Measurements from ENCODE around the gene CFDP1. TPM values are rescaled to one million over a fixed set of nuclear protein-coding genes. Genes with fewer than 3 reads are reported as not detected.
A peak's percentile ranks its signal among the peaks of the same experiment; 100 is the strongest.

The CFDP1 gene
- polyA plus RNA-seq, 12 donors, result 69.9 to 127 (median 91.3) TPM; not detected in 1

- no peak for DNase-seq
Measured at GRCh38 chr16:75323198-75323597, 110.1 kb downstream of the CFDP1 start.

- no peak for DNase-seq
Measured at GRCh38 chr16:75322740-75323139, 110.6 kb downstream of the CFDP1 start.

DNA sequence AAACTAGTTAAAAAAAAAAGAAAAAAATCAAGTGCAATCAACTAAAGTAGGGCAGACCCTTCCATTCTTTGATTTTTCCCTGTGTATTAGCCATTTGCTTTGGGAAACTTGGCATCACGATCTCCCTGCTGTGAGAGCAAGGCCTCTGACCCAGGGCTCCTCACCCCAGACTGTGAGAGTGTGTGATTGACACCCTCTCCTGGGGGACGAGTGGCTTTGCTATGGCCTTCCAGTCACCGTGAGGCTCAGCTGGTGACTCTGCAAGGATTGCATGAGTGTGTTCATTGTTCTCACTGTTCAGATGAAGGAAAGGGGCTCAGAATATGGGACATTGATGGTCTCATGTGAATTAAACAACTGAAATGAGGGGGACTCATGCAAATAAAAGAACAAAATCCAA is 112.9 kb downstream of the CFDP1 start:
- no peak for DNase-seq

DNA sequence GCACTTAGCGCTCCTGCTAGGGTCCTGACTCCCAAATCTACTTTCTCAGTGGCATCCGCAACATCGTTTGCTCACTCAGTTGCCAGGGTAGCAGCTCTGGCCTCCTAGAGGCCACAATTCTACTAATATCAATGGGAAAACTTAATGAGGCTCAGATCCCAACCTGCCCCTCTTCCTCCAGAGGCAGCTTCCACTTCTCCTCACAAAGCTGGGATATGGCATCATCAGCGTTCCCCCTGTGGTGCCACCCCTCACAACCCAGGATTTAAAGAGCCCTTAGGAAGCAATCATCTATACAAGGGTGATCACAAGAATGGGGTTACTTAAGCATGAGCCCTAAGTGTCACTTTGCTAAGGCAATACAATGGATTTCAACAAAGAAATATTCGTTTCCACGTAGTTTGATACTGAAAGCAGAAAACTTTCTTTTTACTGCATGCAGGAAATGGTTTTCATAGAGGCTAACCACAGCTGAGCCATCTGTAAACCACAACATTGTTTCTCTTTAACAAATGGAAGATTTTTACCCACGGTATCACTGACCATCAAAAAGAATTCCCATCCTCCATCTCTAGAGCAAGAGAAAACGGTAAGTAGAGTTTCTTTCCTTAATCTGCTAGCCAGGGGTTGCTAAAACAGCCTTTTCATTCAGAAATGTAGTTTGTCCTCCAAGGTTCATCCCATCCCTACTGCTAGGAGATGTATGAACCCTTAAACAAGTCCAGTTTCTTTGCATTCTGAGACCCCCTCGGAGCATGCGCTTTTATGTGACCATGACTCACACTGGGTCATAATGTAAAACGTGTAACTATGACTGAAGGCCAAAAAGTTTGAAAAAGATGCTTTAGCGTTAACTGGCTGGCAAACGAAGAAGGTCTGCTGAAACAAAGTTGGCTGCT is 113.5 kb downstream of the CFDP1 start:
- no peak for DNase-seq

- DNase-seq, result no peak
Measured at GRCh38 chr16:75318737-75319136, 114.6 kb downstream of the CFDP1 start.

GRCh38 chr16:75317532-75317931 is 115.8 kb downstream of the CFDP1 start:
- no peak for DNase-seq

DNA sequence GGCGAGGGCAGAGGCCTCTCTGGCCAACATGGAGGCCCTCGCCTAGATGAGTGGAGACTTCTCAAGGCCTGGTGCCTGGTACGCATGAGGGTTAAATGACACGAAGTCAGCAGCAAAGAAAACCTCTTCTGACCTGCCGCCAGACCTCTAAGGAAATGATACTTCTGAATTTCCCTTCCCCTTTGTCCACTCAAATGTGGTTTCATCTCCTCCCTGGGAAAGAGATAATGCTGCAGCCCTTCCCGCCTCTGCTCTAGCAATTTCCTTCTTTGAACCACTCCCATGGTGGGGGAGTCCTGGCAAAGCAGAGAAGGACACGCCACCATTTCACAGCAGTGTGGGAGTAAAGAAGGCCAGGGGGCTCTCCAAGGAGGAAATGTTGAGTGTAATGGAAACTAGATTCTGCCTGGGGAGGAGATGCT is 116.2 kb downstream of the CFDP1 start:
- peak; percentile 73 for DNase-seq

DNA sequence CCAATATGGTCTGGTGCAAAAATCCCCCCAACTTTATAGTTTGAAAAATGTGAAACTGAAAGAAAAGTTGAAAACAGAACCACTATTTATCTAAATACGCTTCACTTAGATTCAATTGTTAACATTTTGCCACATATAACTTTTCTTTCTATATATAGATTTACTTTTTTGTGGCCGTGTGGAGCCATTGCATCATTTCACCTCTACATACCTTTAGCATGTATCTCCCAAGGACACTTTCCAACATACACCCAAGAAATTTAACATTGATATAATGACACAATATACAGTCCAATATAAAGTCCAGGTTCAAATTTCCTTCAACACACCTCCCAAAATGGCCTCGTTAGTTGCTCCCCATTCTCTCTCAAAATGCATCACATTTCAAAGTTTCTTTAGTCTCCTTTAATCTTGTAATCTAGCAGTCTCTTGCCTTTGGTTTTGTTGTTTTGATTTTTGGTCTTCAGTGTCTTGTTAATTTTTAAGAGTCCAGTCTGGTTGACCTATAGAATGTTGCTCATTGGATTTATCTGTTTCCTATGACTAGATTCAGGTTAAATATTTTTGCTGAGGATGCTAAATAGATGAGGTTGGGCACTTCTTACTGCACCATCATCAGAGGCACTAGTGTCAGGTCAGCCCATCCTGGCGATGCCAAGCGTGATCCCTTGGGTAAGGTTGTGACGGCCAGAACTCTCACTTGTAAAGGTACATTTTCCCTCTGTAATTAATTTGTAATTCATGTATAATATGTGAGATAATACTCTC is 117.6 kb downstream of the CFDP1 start:
- no peak for DNase-seq

GRCh38 chr16:75312875-75313274 is 120.4 kb downstream of the CFDP1 start:
- no peak for DNase-seq

GRCh38 chr16:75311383-75311938 is 121.8 kb downstream of the CFDP1 start:
- DNase-seq, result no peak

DNA sequence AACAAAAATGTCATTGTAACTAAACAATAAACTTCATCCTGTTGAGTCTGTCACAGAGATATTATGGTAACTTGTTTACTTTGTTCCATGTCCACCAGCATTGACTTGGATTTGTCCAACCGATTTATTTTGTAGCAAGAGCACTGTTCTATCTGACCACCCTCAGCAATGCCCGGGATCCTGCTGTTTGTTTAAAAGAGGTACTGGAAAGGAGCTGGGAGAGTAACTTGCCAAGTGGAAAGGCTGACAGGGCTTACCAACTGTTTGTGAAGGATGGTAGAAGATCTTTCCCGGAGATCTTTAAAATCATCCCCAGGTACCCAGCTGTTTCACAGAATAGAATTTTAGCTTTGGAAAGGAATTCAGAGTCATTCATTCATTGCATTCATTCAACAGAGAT is 122.8 kb downstream of the CFDP1 start:
- no peak for DNase-seq

DNA sequence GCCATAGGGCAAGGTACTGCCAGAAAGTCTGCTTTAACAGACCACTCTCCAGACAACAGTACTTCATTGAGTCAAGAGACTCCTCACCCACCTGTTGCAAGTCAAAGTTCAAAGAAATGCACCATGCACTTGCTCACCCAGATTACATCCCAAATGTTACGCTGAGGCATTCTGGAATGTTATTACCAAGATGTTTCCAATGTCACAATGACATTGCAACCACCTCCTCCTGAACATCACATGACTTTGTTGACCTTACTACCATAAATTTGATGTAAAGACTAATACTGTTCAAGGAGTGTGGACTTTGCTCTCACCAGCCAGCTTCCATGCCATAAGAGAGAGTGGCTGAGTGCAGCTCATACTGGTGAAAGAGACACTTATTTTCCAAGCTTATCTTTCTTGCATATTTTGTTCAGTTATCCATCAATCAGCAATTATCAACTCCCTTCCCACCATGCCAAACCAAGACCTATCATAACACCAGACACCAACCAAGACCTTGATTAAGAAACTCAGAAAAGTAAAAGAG is 123.3 kb downstream of the CFDP1 start:
- DNase-seq, result no peak

GRCh38 chr16:75309156-75309555 is 124.1 kb downstream of the CFDP1 start:
- DNase-seq, result no peak

- DNase-seq, result no peak
Measured at GRCh38 chr16:75308011-75308410, 125.3 kb downstream of the CFDP1 start.

DNA sequence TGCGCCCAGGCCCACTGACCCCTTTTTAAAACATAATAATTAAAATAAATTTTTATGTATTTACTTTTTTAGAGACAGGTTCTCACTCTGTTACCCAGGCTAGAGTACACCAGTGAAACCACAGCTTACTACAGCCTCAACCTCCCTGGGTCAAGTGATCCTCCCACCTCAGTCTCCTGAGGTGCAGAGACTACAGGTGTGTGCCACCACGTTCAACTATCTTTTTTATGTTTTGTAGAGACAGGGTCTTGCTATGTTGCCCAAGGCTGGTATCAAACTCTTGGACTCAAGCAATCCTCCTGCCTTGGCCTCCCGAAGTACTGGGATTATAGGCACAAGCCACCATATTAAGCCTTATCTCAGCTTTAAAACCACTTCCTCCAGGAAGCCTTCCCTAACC is 125.8 kb downstream of the CFDP1 start:
- no peak for DNase-seq

DNA sequence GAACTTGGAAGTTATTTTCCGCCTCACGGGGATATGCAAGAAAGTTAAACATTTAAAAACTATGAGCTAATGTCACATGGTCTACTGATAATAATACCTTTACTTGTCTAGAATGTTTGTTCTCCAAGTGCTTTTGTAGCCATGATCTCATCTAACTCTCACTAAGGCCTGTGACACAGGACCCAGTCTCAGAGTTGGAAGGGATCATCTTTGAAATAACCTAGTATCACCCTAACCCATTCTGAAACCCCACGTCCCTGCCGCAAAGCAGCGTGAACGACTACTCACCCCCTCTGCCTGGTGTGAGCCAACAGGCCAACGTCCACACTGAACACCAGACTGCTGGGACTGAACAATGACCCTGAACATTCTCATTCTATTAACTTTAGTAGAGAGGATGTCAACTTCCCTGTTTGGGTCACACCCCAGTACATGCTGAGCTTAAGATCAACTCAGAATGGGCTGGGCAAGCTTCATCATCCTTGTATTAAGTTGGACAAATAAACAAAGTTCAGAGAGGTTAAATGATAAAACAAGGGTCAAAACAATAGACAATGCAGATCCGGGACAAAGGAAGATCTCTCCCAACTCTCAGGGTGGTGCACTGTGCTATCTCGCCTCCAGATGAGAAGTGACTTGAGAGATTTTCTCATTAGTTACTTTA is 127.1 kb downstream of the CFDP1 start:
- no peak for DNase-seq

- DNase-seq, result no peak
Measured at GRCh38 chr16:75305364-75306098, 127.8 kb downstream of the CFDP1 start.

DNA sequence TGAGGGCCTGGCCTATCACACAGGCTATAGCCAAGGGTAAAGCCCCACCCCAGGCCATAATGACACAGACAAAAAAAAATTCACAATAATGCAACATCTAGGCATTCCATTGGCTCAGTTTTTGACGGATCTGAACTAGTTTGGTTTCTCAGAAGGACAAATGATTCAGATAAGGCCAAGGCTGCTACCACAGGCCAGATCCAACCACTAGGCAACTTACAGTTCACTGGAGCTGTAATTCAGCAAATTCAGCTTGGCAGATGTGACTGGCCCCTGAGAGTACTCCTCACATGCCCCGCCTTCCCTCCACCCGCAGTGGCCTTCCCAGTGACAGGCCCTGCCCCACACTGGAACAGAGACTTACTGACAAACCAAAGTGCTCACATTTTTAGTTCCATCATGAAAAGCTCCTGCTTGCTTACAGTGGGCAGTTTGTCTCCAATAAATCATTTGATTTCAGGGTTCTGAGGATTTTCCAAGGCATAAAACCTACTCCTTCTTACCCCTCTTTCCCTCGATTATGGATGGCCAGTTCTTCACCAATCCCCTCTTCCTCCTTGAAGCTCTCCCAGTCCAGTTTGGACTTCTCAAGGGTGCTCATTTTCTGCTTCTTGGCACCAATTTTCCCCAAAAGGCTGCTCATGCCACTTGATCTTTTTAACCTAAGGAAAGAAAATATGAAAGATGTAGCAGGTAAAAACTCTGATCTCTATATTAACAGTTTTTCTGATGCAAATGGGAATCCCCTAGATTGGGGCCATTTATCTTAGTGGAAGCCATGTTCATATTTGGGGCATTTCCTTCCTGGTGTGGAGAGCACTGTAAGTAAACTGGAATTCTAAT is 128.6 kb downstream of the CFDP1 start:
- no peak for DNase-seq

- no peak for DNase-seq
Measured at GRCh38 chr16:75301804-75302203, 131.5 kb downstream of the CFDP1 start.

GRCh38 chr16:75298267-75298666 is 135.0 kb downstream of the CFDP1 start:
- DNase-seq, result no peak

All from muscle of arm (tissue), 12 donors.